ENCODE results near the gene PTPRN2. TPM values are rescaled to one million over a fixed set of nuclear protein-coding genes. Genes with fewer than 3 reads are reported as not detected.

PTPRN2 gene
- total RNA-seq, 1 experiment from 2014 or later = 2.1 TPM

DNA sequence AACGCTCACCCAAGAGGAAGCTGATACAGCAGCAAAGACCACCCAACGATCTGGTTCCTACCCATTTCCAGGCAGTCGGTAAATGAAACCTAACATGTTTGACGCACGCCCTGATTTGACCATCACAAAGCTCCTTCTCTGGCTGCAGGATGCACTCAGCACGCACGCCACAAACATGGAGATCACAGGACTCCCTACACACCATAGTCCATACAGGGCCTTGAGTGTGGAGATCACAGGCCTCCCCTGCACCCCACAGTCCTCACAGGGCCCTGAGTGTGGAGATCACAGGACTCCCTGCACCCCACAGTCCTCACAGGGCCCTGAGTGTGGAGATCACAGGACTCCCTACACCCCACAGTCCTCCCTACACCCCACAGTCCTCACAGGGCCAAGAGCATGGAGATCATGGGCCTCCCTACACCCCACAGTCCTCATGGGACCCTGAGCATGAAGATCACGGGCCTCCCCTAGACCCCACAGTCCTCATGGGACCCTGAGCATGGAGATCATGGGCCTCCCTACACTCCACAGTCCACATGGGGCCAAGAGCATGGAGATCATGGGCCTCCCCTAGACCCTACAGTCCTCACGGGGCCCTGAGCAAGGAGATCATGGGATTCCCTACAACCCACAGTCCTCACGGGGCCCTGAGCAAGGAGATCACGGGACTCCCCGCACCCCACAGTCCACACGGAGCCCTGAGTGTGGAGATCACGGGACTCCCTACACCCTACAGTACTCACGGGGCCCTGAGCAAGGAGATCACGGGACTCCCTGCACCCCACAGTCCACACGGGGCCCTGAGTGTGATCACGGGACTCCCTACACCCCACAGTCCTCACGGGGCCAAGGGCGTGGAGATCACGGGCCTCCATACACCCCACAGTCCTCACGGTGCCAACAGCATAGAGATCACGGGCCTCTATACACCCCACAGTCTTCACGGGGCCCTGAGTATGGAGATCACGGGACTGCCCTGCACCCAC lies 841.6 kb downstream of the PTPRN2 start:
- no peak for TF ChIP-seq SIN3A (IDR thresholded peaks at IDR 0.05; ENCODE audit: low read depth)
- TF ChIP-seq SRF (IDR thresholded peaks at IDR 0.05; ENCODE audit: low read depth) = no peak
- TF ChIP-seq EZH2 (IDR thresholded peaks at IDR 0.05) = no peak
- TF ChIP-seq, protein P1, sequence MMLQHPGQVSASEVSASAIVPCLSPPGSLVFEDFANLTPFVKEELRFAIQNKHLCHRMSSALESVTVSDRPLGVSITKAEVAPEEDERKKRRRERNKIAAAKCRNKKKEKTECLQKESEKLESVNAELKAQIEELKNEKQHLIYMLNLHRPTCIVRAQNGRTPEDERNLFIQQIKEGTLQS (IDR thresholded peaks at IDR 0.05) = no peak
- TF ChIP-seq POLR2A (IDR thresholded peaks at IDR 0.05; ENCODE audit: borderline replicate concordance, extremely low read depth, insufficient read depth, insufficient read length) = no peak
- TF ChIP-seq ZFX (IDR thresholded peaks at IDR 0.05) = no peak
- TF ChIP-seq, protein P2, sequence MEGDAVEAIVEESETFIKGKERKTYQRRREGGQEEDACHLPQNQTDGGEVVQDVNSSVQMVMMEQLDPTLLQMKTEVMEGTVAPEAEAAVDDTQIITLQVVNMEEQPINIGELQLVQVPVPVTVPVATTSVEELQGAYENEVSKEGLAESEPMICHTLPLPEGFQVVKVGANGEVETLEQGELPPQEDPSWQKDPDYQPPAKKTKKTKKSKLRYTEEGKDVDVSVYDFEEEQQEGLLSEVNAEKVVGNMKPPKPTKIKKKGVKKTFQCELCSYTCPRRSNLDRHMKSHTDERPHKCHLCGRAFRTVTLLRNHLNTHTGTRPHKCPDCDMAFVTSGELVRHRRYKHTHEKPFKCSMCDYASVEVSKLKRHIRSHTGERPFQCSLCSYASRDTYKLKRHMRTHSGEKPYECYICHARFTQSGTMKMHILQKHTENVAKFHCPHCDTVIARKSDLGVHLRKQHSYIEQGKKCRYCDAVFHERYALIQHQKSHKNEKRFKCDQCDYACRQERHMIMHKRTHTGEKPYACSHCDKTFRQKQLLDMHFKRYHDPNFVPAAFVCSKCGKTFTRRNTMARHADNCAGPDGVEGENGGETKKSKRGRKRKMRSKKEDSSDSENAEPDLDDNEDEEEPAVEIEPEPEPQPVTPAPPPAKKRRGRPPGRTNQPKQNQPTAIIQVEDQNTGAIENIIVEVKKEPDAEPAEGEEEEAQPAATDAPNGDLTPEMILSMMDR (IDR thresholded peaks at IDR 0.05 in 2 of 3, conservative IDR thresholded peaks at IDR 0.05 in 1 of 3; ENCODE audit: borderline replicate concordance in 1 of 3, insufficient read depth in 1 of 3, low read depth in 2 of 3, low read length in 2 of 3) = no peak
- no peak for TF ChIP-seq CBX3 (IDR thresholded peaks at IDR 0.05; ENCODE audit: low read depth)
- TF ChIP-seq ELF1 (IDR thresholded peaks at IDR 0.05; ENCODE audit: borderline replicate concordance, low read depth) = no peak
- TF ChIP-seq EZH2phosphoT487 (IDR thresholded peaks at IDR 0.05; ENCODE audit: borderline replicate concordance) = no peak
- TF ChIP-seq YY1 (IDR thresholded peaks at IDR 0.05; ENCODE audit: extremely low read depth, insufficient replicate concordance, low read depth, low read length) = no peak
- TF ChIP-seq, protein P3, sequence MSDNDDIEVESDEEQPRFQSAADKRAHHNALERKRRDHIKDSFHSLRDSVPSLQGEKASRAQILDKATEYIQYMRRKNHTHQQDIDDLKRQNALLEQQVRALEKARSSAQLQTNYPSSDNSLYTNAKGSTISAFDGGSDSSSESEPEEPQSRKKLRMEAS (IDR thresholded peaks at IDR 0.05) = no peak
- no peak for TF ChIP-seq FOSL1 (IDR thresholded peaks at IDR 0.05; ENCODE audit: low read depth)
- no peak for TF ChIP-seq ZNF274 (IDR thresholded peaks at IDR 0.05; ENCODE audit: low read depth, low read length)
- TF ChIP-seq SP1 (IDR thresholded peaks at IDR 0.05; ENCODE audit: low read depth) = no peak
- TF ChIP-seq TCF7L2 (IDR thresholded peaks at IDR 0.05; ENCODE audit: borderline replicate concordance, extremely low read depth, insufficient read depth, insufficient read length) = no peak
- no peak for TF ChIP-seq JUND (IDR thresholded peaks at IDR 0.05)
- TF ChIP-seq EGR1 (IDR thresholded peaks at IDR 0.05; ENCODE audit: low read depth) = no peak
- TF ChIP-seq POLR2AphosphoS5 (IDR thresholded peaks at IDR 0.05; ENCODE audit: low read depth, low read length) = no peak
- TF ChIP-seq, protein P4, sequence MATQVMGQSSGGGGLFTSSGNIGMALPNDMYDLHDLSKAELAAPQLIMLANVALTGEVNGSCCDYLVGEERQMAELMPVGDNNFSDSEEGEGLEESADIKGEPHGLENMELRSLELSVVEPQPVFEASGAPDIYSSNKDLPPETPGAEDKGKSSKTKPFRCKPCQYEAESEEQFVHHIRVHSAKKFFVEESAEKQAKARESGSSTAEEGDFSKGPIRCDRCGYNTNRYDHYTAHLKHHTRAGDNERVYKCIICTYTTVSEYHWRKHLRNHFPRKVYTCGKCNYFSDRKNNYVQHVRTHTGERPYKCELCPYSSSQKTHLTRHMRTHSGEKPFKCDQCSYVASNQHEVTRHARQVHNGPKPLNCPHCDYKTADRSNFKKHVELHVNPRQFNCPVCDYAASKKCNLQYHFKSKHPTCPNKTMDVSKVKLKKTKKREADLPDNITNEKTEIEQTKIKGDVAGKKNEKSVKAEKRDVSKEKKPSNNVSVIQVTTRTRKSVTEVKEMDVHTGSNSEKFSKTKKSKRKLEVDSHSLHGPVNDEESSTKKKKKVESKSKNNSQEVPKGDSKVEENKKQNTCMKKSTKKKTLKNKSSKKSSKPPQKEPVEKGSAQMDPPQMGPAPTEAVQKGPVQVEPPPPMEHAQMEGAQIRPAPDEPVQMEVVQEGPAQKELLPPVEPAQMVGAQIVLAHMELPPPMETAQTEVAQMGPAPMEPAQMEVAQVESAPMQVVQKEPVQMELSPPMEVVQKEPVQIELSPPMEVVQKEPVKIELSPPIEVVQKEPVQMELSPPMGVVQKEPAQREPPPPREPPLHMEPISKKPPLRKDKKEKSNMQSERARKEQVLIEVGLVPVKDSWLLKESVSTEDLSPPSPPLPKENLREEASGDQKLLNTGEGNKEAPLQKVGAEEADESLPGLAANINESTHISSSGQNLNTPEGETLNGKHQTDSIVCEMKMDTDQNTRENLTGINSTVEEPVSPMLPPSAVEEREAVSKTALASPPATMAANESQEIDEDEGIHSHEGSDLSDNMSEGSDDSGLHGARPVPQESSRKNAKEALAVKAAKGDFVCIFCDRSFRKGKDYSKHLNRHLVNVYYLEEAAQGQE (IDR thresholded peaks at IDR 0.05; ENCODE audit: low read depth) = no peak
- Histone ChIP-seq H3K4me2 (ENCODE audit: low read length) (no peak overlapping the region), H3K27ac (ENCODE audit: low read depth, low read length) (no peak overlapping the region), H4K20me1 (ENCODE audit: insufficient read depth) (no peaks in the 10 kb centered on the region), H3K4me3 (replicated peaks in 1 of 2; ENCODE audit: low read depth in 1 of 2, low read length in 2 of 2) (no peak overlapping the region), H3K9me3 (ENCODE audit: control insufficient read depth in 1 of 2, insufficient read depth in 1 of 2, low read depth in 1 of 2, low read length in 2 of 2) (no peaks in the 10 kb centered on the region), H3K4me1 (ENCODE audit: control insufficient read depth in 1 of 2, insufficient read depth in 2 of 2, low read length in 2 of 2) (no peaks in the 10 kb centered on the region), H3K9me2 (ENCODE audit: insufficient read depth) (no peaks in the 10 kb centered on the region), H3K9ac (ENCODE audit: low read length) (no peak overlapping the region), H3K36me3 (ENCODE audit: control insufficient read depth in 1 of 2, insufficient read depth in 2 of 2, low read length in 2 of 2) (no peaks in the 10 kb centered on the region), H3K27me3 (ENCODE audit: insufficient read depth, low read length) (peaks cover 8% of the 10 kb centered on the region; the same call in 1 of the 2 replicates), H2AFZ (ENCODE audit: low read depth, low read length, poor library complexity, severe bottlenecking) (no peak overlapping the region), H3K79me2 (ENCODE audit: insufficient read depth, low read length) (no peaks in the 10 kb centered on the region)
- ChIA-PET CTCF (no interaction called here), RAD21 (ENCODE audit: low non-redundant PET in 1 of 2, low total read pairs in 2 of 2, uncharacterized antibody in 2 of 2, unreplicated experiment in 2 of 2) (no interaction called here), POLR2A (no interaction called here)
- no peak for DNase-seq (ENCODE audit: low read depth, low spot score)
- BruUV-seq (replicated peaks) = no TSS peak
- intact Hi-C loops (cut with micrococcal nuclease) = no loop called here
- no peak for ATAC-seq
